Fibroblast of gingiva (primary cell): ENCODE measurements around the gene KDM6A.
"Not testable (repeated sequence)": the region's sequence is repeated elsewhere in the genome, so short reads cannot be mapped to it uniquely, and the experiment has no call there.

Experiments used
- DNase-seq: peaks from one replicate; pipeline ENCODE4 v3.0.0-alpha.2; 2011; ENCODE audit warnings: low read depth

The KDM6A gene

GRCh38 chrX:45009371-45010000, 136.5 kb downstream of the KDM6A start:
- DNase-seq: peak; percentile 39

- DNase-seq: peak; percentile 23
Observed at GRCh38 chrX:45011131-45011530, 138.1 kb downstream of the KDM6A start.

GRCh38 chrX:45011597-45011996, 138.6 kb downstream of the KDM6A start:
- no peak for DNase-seq

- no peak for DNase-seq
Observed at GRCh38 chrX:45017946-45018345, 145.0 kb downstream of the KDM6A start.

- no peak for DNase-seq
Observed at GRCh38 chrX:45022150-45022549, 149.2 kb downstream of the KDM6A start.

- no peak for DNase-seq
Observed at GRCh38 chrX:45024501-45024900, 151.5 kb downstream of the KDM6A start.

- DNase-seq: no peak
Observed at GRCh38 chrX:45026036-45026435, 153.0 kb downstream of the KDM6A start.

GRCh38 chrX:45031830-45032378, 158.9 kb downstream of the KDM6A start:
- DNase-seq: no peak

GRCh38 chrX:45035071-45035470, 162.1 kb downstream of the KDM6A start:
- DNase-seq: no peak

- DNase-seq: no peak
Observed at GRCh38 chrX:45036161-45036560, 163.2 kb downstream of the KDM6A start.

- not testable (repeated sequence) for DNase-seq
Observed at GRCh38 chrX:45040137-45040536, 167.1 kb downstream of the KDM6A start.

- no peak for DNase-seq
Observed at GRCh38 chrX:45046417-45046816, 173.4 kb downstream of the KDM6A start.

- DNase-seq: no peak
Observed at GRCh38 chrX:45050558-45050957, 177.6 kb downstream of the KDM6A start.

- peak; percentile 49 for DNase-seq
Observed at GRCh38 chrX:45056428-45057145, 183.6 kb downstream of the KDM6A start.

GRCh38 chrX:45059906-45060305, 186.9 kb downstream of the KDM6A start:
- not testable (repeated sequence) for DNase-seq

GRCh38 chrX:45063319-45064095, 190.5 kb downstream of the KDM6A start:
- no peak for DNase-seq

- DNase-seq: no peak
Observed at GRCh38 chrX:45068569-45068968, 195.6 kb downstream of the KDM6A start.

GRCh38 chrX:45070116-45071007, 197.4 kb downstream of the KDM6A start:
- peak; percentile 34 for DNase-seq

- DNase-seq: not testable (repeated sequence)
Observed at GRCh38 chrX:45073011-45073410, 200.0 kb downstream of the KDM6A start.

GRCh38 chrX:45077748-45078424, 204.9 kb downstream of the KDM6A start:
- no peak for DNase-seq

- no peak for DNase-seq
Observed at GRCh38 chrX:45083314-45083713, 210.3 kb downstream of the KDM6A start.
